Activated B cell treated with CpG ODN at 0.5 μM for 24 hours (primary cell): ENCODE data around the gene CXorf66. TPM values are rescaled to one million over a fixed set of nuclear protein-coding genes. Genes with fewer than 3 reads are reported as not detected.
"Not testable (repeated sequence)": the region's sequence is repeated elsewhere in the genome, so short reads cannot be mapped to it uniquely, and the experiment has no call there.

Experiments used
- ATAC-seq: fragments of 200-7000 bp; cut with Tn5 transposase; one replicate; pipeline ENCODE4 v1.10.0; 2021; ENCODE audit warnings: low read depth, mild to moderate bottlenecking, moderate library complexity
- CTCF ChIA-PET: fragments of 350-600 bp; sonication (Branson Sonifier 250); formaldehyde crosslinking; loops from one replicate; lab custom pipeline; 2021; ENCODE audit warnings: antibody characterized with exemption; lab: Charles Lee
- POLR2A ChIA-PET: fragments of 350-600 bp; sonication (Branson Sonifier 250); formaldehyde crosslinking; loops from one replicate; lab custom pipeline; 2021; ENCODE audit warnings: antibody characterized with exemption; lab: Charles Lee
- DNase-seq: peaks from one replicate; pipeline ENCODE4 v3.0.0; 2022
- H3K27ac Mint-ChIP-seq: one replicate; pipeline ENCODE4 v1.8.0; 2020; ENCODE audit warnings: mixed read lengths
- H3K27me3 Mint-ChIP-seq: one replicate; pipeline ENCODE4 v1.8.0; 2021; ENCODE audit warnings: mixed read lengths
- H3K36me3 Mint-ChIP-seq: one replicate; pipeline ENCODE4 v1.8.0; 2021; ENCODE audit warnings: low read depth, mixed read lengths
- H3K4me1 Mint-ChIP-seq: one replicate; pipeline ENCODE4 v1.8.0; 2021; ENCODE audit warnings: mixed read lengths
- H3K4me3 Mint-ChIP-seq: one replicate; pipeline ENCODE4 v1.8.0; 2020; ENCODE audit warnings: mild to moderate bottlenecking, mixed read lengths
- H3K9me3 Mint-ChIP-seq: one replicate; pipeline ENCODE4 v1.8.0; 2020; ENCODE audit warnings: mixed read lengths
- CTCF ChIP-seq: fragments of 200-600 bp; IDR thresholded peaks from one replicate; pipeline ENCODE4 v1.8.0; 2022; ENCODE audit warnings: antibody characterized with exemption, mild to moderate bottlenecking
- intact Hi-C: fragments of 100-400 bp; cut with micrococcal nuclease; formaldehyde crosslinking; loops from one replicate; pipeline ENCODE4 v1.15.1; 2024
- total RNA-seq: library from RNA; stranded (reverse); gene quantifications from 2 replicates; pipeline ENCODE4 v1.2.3, GENCODE V29; 2022

The CXorf66 gene
- total RNA-seq, 1 donor from 2014 or later = not detected

- CTCF ChIA-PET = no interaction called here
- peaks cover 2% of the 10 kb centered on the region for H3K27me3 Mint-ChIP-seq
- H3K36me3 Mint-ChIP-seq = no peaks in the 10 kb centered on the region
- ATAC-seq (no peak), DNase-seq (no peak)
- H3K4me3 Mint-ChIP-seq = no peak overlapping the region
- intact Hi-C loops = loop anchor here (10.0 kb wide), 1 partner anchor 847 kb away; no protein-coding TSS in a partner anchor
- H3K4me1 Mint-ChIP-seq = no peaks in the 10 kb centered on the region
- TF ChIP-seq CTCF = no peak
- H3K27ac Mint-ChIP-seq = no peak overlapping the region
- POLR2A ChIA-PET = no interaction called here
- no peaks in the 10 kb centered on the region for H3K9me3 Mint-ChIP-seq
Observed at GRCh38 chrX:139972113-139972512, 6.8 kb upstream of the CXorf66 start.

- no peak overlapping the region for H3K4me3 Mint-ChIP-seq
- ATAC-seq (no peak), DNase-seq (no peak)
- ChIA-PET POLR2A (no interaction called here), CTCF (no interaction called here)
- H3K27me3 Mint-ChIP-seq = peaks cover 2% of the 10 kb centered on the region
- intact Hi-C loops = loop anchor here (10.0 kb wide), 1 partner anchor 847 kb away; no protein-coding TSS in a partner anchor
- no peaks in the 10 kb centered on the region for H3K4me1 Mint-ChIP-seq
- H3K27ac Mint-ChIP-seq = no peak overlapping the region
- TF ChIP-seq CTCF = no peak
- no peaks in the 10 kb centered on the region for H3K36me3 Mint-ChIP-seq
- no peaks in the 10 kb centered on the region for H3K9me3 Mint-ChIP-seq
Observed at GRCh38 chrX:139971394-139971749, 6.1 kb upstream of the CXorf66 start.

- no peak overlapping the region for H3K27ac Mint-ChIP-seq
- ATAC-seq (no peak), DNase-seq (no peak)
- H3K36me3 Mint-ChIP-seq = no peaks in the 10 kb centered on the region
- ChIA-PET CTCF (no interaction called here), POLR2A (no interaction called here)
- H3K4me1 Mint-ChIP-seq = no peaks in the 10 kb centered on the region
- intact Hi-C loops = no loop called here
- peaks cover 2% of the 10 kb centered on the region for H3K27me3 Mint-ChIP-seq
- no peak overlapping the region for H3K4me3 Mint-ChIP-seq
- no peaks in the 10 kb centered on the region for H3K9me3 Mint-ChIP-seq
- TF ChIP-seq CTCF = no peak
Observed at GRCh38 chrX:139969286-139969685, 4.0 kb upstream of the CXorf66 start.

GRCh38 chrX:139967750-139968149, 2.4 kb upstream of the CXorf66 start:
- ChIA-PET CTCF (no interaction called here), POLR2A (no interaction called here)
- DNase-seq (no peak), ATAC-seq (no peak)
- H3K27ac Mint-ChIP-seq = no peak overlapping the region
- no peak for TF ChIP-seq CTCF
- intact Hi-C loops = no loop called here
- H3K36me3 Mint-ChIP-seq = no peaks in the 10 kb centered on the region
- no peak overlapping the region for H3K4me3 Mint-ChIP-seq
- H3K4me1 Mint-ChIP-seq = no peaks in the 10 kb centered on the region
- H3K27me3 Mint-ChIP-seq = peaks cover 4% of the 10 kb centered on the region
- H3K9me3 Mint-ChIP-seq = peaks cover 3% of the 10 kb centered on the region

- peaks cover 4% of the 10 kb centered on the region for H3K27me3 Mint-ChIP-seq
- ChIA-PET CTCF (no interaction called here), POLR2A (no interaction called here)
- ATAC-seq (no peak), DNase-seq (no peak)
- no peak overlapping the region for H3K27ac Mint-ChIP-seq
- H3K4me1 Mint-ChIP-seq = no peaks in the 10 kb centered on the region
- intact Hi-C loops = no loop called here
- no peak overlapping the region for H3K4me3 Mint-ChIP-seq
- H3K36me3 Mint-ChIP-seq = no peaks in the 10 kb centered on the region
- peaks cover 3% of the 10 kb centered on the region for H3K9me3 Mint-ChIP-seq
- TF ChIP-seq CTCF = no peak
Observed at GRCh38 chrX:139967300-139967699, 2.0 kb upstream of the CXorf66 start.

- intact Hi-C loops, H3K4me1 Mint-ChIP-seq, H3K27ac Mint-ChIP-seq, H3K9me3 Mint-ChIP-seq, POLR2A ChIA-PET, CTCF ChIA-PET, H3K27me3 Mint-ChIP-seq, ATAC-seq, H3K36me3 Mint-ChIP-seq, DNase-seq, H3K4me3 Mint-ChIP-seq: not testable (repeated sequence)
Observed at GRCh38 chrX:139966159-139966558, 838 bp upstream of the CXorf66 start.

- H3K9me3 Mint-ChIP-seq, CTCF ChIA-PET, H3K4me1 Mint-ChIP-seq, H3K27me3 Mint-ChIP-seq, H3K4me3 Mint-ChIP-seq, H3K36me3 Mint-ChIP-seq, H3K27ac Mint-ChIP-seq, intact Hi-C loops, ATAC-seq, DNase-seq, POLR2A ChIA-PET: not testable (repeated sequence)
Observed at GRCh38 chrX:139961091-139961490, 4.2 kb downstream of the CXorf66 start.
